Activated T-helper 1 cell treated with anti-CD3 and anti-CD28 coated beads, Interleukin-2, amount 50 U/mL, for 16 hours (primary cell): ENCODE results near the gene CALCOCO1.
"Not testable (repeated sequence)": the region's sequence is repeated elsewhere in the genome, so short reads cannot be mapped to it uniquely, and the experiment has no call there.

Experiments used
- DNase-seq, 2 donors: peaks; one replicate each; pipeline ENCODE4 v3.0.0-alpha.2; 2020; ENCODE audit warnings: low read depth in 1 of 2, low spot score in 1 of 2

Gene CALCOCO1

DNA sequence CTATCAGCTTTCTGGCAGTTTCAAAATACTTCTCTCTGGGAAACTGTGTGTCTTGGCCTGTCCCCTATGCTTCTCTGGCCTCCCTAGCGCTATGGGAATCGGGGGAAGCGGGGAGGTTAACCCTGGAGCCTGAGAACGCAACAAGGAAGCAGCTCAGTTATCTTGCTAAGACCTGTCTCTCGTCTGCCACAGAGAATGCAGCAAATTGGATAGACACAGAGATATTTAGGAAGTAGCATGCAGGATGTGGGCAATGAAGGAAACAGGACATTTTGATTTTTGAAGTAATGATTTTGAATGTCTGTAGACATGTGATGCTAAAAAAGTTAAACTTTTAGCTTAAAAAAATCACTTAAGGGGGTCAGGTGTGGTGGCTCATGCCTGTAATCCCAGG lies 6.6 kb upstream of the CALCOCO1 start:
- no peak for DNase-seq

DNA sequence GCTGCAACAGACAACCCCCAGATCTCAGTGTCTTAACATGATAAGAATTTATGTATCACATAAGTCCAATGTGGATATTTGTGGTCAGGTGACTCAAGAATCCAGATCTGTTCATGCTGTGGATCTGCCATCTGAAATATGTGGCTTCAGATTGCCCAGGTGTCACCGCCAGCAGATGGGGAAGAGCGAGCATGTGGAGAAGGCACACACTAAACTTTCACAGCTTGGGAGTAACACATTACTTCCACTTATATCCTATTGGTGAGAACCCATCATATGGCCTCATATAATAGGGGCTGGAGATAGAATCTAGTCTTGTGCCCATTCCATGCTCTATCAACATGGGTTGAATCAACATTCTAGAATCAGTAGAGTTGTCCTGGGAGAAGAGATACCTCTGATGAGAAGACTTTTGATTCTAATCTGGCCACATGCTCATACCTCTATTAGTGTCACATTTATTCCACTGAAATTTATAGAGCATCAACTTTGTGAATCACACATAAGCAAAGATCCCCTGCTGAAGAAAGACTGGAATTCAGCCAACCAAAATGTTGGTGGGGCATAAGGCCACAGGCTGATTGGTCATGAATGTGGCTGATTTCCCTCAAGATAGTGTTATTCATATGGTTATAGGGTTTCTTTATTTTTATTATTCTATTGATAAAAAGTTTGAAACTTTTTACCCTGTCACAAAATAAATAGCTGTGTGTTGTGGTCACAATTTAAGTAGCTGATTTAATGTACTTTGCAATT lies 6.0 kb upstream of the CALCOCO1 start:
- DNase-seq = no peak

GRCh38 chr12:53729644-53730043 lies 2.4 kb upstream of the CALCOCO1 start:
- no peak for DNase-seq

DNA sequence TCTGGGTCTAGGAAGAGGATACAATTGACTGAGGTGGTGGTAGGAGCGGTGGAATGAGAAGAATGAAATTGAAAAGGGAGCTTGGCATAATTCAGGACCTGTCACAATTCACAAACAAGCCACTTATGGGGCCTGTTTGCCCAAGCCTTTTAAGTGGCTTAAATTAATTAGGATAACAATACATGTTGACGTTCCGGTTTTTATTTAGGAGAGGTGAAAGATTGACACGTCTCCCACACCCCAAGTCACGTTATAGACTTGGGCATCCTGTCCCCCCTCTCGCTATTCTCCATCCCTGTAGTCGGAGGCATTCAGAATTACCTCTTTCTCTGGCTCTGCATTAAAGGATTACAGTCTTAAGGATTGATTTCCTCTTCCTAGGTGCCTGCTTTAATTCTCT lies 954 bp upstream of the CALCOCO1 start:
- no peak for DNase-seq

- no peak for DNase-seq
These were observed 324 bp downstream of the CALCOCO1 start for GRCh38 chr12:53726946-53727309.

- no peak for DNase-seq
These were observed 911 bp downstream of the CALCOCO1 start for GRCh38 chr12:53726341-53726740.

DNA sequence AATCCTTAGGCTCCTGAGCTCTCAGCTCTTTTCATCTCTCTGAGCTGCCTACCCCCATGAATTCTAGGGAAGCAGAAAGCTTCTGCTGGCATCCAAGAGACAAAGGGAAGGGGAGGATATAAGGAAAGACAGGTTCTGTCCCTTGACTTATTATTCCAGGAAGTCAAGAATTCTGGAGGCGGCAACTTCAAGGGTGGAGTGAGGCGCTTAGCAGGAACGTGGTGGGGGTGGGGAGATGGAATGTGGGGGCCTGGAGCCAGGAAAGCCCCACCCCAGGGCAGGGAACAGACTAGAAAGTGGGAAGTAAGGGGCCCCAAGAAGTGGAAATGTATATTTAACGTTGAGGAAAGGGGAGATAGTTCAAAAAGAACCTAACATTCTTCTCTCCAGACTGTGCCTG lies 1.4 kb downstream of the CALCOCO1 start:
- DNase-seq = no peak

DNA sequence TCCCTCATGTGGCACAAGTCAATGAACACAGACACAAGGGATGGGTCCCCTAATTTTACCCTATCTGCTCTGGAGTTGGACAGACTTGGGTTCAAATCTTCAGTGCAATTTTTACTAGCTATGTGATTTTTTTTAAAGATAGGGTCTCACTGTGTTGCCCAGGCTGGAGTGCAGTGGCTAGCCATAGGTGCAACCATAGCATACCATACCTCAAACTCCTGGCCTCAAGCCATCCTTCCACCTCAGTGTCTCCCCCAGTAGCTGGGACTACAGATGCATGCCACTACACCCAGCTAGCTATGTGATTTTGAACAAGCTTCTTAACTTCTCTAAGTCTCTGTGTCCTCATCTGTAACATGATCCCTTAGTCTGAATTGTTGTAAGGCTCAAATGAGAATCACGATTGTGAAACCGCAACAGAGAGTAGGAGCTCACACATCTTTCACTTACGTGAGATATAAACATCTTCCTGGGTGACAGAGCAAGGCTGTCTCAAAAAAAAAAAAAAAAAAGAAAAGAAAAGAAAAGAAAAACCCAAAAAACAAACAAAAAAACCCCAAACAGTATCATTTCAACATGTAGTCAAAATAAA lies 4.7 kb downstream of the CALCOCO1 start:
- DNase-seq = no peak

GRCh38 chr12:53720946-53721345 lies 6.3 kb downstream of the CALCOCO1 start:
- no peak for DNase-seq

- DNase-seq = no peak
These were observed 7.6 kb downstream of the CALCOCO1 start for GRCh38 chr12:53719649-53720048.

DNA sequence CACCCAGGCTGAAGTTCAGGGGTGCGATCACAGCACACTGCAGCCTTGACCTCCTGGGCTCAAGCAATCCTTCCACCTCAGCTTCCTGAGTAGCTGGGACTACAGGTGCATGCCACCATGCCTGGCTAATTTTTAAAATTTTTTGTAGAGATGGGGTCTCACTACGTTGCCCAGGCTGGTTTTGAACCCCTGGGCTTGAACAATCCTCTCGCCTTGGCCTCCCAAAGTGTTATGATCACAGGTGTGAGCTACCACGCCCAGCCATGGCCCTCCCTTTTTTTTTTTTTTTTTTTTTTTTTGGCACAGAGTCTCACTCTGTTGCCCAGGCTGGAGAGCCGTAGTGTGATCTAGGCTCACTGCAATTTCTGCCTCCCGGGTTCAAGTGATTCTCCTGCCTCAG lies 8.7 kb downstream of the CALCOCO1 start:
- not testable (repeated sequence) for DNase-seq

DNA sequence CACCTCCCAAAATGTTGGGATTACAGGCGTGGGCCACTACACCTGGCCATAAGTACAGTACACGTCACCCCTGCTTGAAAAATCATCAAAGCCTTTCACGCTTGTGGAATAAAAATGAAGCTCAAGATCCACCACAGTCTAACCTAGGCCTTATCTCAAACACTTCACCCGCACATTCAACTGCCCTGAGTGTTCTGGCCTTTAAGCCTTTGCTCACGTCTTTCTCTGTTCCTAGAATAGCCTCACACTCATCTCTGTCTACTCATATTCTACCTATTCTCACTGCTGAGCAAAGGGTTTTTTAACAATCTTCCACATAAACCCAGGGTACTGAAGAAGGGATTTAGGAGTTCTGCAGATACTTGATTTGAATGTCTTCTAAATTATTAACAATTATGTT lies 9.9 kb downstream of the CALCOCO1 start:
- no peak for DNase-seq

DNA sequence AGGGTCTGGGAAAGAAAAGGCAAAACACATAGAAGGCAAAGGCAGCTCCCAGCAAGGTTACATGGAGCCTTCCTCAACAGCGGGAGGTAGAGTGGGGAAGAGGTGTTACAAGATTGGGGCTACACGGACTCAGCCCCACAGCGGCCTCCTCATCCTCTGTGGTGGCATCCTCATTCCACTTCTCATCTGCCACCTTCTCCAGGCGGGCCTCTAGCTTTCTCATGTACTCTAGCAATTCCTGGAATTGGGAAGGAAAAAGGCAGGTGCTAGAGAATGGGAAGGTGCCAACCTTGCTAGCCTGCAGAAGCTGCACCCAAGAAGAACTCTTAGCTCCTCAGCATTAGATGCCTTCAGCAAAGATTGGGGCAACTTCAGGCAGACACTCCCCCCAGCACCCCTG lies 13.2 kb downstream of the CALCOCO1 start:
- no peak for DNase-seq

- no peak for DNase-seq
These were observed 13.7 kb downstream of the CALCOCO1 start for GRCh38 chr12:53713516-53713915.

DNA sequence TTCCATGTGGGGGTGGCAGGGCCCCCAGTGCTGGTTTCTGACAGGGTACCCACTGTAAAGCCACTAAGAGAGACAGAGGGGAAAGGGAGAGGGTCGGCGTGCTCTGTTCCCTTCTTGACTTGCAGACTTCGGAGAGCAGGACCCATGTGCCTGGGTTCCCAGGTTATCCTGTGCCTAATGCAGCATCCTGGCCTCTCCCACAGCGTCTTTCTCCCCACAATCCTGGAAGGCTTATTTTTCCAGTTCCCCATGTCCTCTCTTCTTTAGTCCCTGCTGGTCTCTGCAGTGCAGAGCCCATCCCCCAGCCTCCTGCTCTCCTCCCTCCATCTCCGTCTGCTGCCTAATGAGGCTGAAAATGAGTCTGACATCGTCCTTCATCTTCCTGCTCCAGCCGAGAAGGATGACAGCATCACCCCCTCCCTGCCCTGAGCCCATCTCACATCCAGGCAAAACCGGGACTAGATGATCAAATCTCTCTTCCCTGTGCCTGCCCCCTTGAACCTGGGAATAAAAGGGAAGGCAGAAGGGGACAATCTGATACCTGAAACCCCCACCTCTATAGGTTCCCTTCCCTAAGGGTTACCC lies 15.1 kb downstream of the CALCOCO1 start:
- no peak for DNase-seq

DNA sequence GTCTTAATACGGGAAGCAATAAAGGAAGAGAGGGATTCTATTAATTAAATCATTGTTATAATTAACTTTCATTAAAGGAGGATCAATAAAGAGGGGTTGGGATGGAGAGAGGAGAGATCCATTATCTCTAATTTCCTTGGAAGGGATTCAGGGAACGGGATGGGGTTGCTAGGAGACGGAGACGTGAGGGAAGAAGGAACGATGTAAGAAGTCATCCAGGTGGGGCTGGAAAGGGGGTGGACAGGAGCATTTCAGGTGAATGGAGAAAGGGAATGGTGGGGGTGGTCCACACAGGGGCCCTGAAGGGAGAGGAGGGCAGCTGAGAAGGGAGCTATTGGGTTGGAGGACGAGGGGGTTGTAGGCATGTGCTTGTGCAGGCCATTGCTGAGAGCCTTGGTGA lies 17.2 kb downstream of the CALCOCO1 start:
- DNase-seq = no peak

- no peak for DNase-seq
These were observed 17.6 kb downstream of the CALCOCO1 start for GRCh38 chr12:53709671-53710070.

DNA sequence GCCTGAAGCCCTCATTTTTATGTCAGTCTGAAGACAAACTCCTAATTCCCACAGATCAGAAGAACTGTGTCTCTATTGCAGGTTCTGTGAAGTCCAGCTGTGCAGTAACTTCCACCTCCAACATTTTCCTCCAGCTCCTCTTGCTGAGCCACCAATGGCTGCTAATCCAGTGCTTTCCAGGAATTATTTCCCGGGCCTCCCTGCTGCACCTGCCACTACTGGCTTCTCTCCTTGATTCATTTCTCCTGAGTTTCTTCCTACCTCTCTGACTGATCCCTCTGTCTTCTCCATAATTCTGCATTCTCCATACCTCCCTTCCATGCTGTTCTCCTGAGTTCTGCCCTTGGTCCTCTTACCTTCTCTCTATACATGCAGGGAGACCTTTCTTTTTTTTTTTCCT lies 21.2 kb downstream of the CALCOCO1 start:
- no peak for DNase-seq

GRCh38 chr12:53703756-53704155 lies 23.5 kb downstream of the CALCOCO1 start:
- no peak for DNase-seq

GRCh38 chr12:53701518-53702264 lies 25.6 kb downstream of the CALCOCO1 start:
- DNase-seq = peak; percentile 58 to 67

DNA sequence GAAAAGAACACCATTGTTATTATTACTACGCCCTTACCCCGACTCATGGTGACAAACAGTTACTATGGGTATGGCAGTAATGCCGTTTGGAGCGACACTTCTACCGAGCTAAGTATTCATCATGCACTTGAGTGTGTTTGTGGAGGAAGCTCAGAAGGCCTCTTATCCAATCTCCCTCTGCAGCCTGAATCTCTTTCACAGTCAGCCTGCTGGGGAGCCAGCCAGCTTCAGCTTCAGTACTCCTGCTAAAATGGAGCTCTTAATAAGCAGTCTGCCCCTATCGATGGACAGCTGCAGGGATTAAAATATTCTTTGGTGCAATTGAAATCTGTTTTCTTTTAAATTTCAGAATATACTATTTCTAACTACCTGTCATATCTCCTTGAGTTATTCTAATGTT lies 26.7 kb downstream of the CALCOCO1 start:
- DNase-seq = no peak

DNA sequence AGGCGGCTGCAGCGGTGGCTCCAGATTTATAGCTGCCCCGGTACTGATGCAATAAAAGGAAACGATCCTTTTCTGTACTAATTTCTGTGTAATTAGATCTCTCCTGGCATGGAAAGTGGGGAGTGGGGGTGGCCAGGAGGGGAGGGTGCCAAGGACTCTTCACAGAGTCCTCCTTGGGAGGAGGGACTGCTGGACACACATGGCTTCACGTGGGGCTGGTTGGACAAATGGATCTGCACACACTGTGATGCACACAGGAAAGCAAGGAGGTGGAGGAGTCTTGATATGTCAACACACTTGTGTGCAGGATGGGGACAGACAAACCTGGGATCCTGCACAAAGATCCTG lies 27.6 kb downstream of the CALCOCO1 start:
- DNase-seq = no peak
